HEK293 (cell line): Measurements from ENCODE around the gene NSMCE4A.

ENCODE experiments used
- CTCF ChIA-PET: fragments of 350-600 bp; formaldehyde crosslinking; extraction: SDS; loops from one replicate; lab custom pipeline; 2021; ENCODE audit warnings: antibody characterized with exemption; lab: Yijun Ruan, JAX
- POLR2A ChIA-PET: fragments of 300-600 bp; formaldehyde crosslinking; extraction: SDS; loops from one replicate; lab custom pipeline; 2020; ENCODE audit warnings: antibody characterized with exemption, inconsistent platforms; lab: Yijun Ruan, JAX
- H3K27ac ChIP-seq: fragments of 200-500 bp; sonication (Bioruptor generic); 2 replicates; pipeline ENCODE4 v1.5.1; 2014; ENCODE audit warnings: low read depth, low read length, control low read depth, inconsistent platforms; ENCODE audit errors: extremely low read depth
- H3K36me3 ChIP-seq, 2 experiments: fragments of 200-500 bp in 1 of 2; sonication (Bioruptor generic) in 1 of 2; 1 replicate in 1 of 2; 2 replicates in 1 of 2; pipeline ENCODE4 v1.5.1; 2014 to 2017; ENCODE audit warnings: inconsistent platforms in 2 of 2, low read length in 2 of 2; ENCODE audit not compliant: control insufficient read depth in 2 of 2, insufficient read depth in 1 of 2
- H3K4me1 ChIP-seq: fragments of 200-500 bp; sonication (Bioruptor generic); 2 replicates; pipeline ENCODE4 v1.5.1; 2014; ENCODE audit warnings: mild to moderate bottlenecking, low read length, inconsistent platforms; ENCODE audit not compliant: control insufficient read depth, insufficient read depth
- H3K4me3 ChIP-seq: 2 replicates; pipeline ENCODE4 v1.5.1; 2011; ENCODE audit warnings: low read depth, mild to moderate bottlenecking, control low read depth, low read length, moderate library complexity
- H3K9me3 ChIP-seq: fragments of 200-500 bp; sonication (Bioruptor generic); 2 replicates; pipeline ENCODE4 v1.5.1; 2014; ENCODE audit warnings: low read depth, low read length, inconsistent platforms; ENCODE audit not compliant: control insufficient read depth, insufficient read depth
- ELK4 ChIP-seq: IDR thresholded peaks from 2 replicates; pipeline ENCODE4 v1.6.1; 2011; ENCODE audit warnings: mild to moderate bottlenecking, low read depth, low read length, borderline replicate concordance
- GFI1B ChIP-seq: fragments of 450-650 bp; formaldehyde crosslinking; IDR thresholded peaks from 2 replicates; pipeline ENCODE4 v1.5.1; 2016; ENCODE audit warnings: missing biosample characterization, missing genetic modification characterization
- KLF1 ChIP-seq: fragments of 450-650 bp; formaldehyde crosslinking; IDR thresholded peaks from 2 replicates; pipeline ENCODE4 v1.5.1; 2016; ENCODE audit warnings: missing biosample characterization, missing genetic modification characterization
- KLF8 ChIP-seq: fragments of 450-650 bp; formaldehyde crosslinking; IDR thresholded peaks from 2 replicates; pipeline ENCODE4 v1.5.1; 2016; ENCODE audit warnings: missing biosample characterization, missing genetic modification characterization
- OSR2 ChIP-seq: fragments of 450-650 bp; formaldehyde crosslinking; IDR thresholded peaks from 2 replicates; pipeline ENCODE4 v1.5.1; 2016; ENCODE audit warnings: missing biosample characterization, missing genetic modification characterization
- PATZ1 ChIP-seq: fragments of 450-650 bp; formaldehyde crosslinking; IDR thresholded peaks from 2 replicates; pipeline ENCODE4 v1.5.1; 2016; ENCODE audit warnings: missing biosample characterization, missing genetic modification characterization
- ZFP3 ChIP-seq: fragments of 450-650 bp; formaldehyde crosslinking; IDR thresholded peaks from 2 replicates; pipeline ENCODE4 v1.5.1; 2016; ENCODE audit warnings: low read depth, missing biosample characterization, missing genetic modification characterization
- ZFP41 ChIP-seq: fragments of 450-650 bp; formaldehyde crosslinking; IDR thresholded peaks from 2 replicates; pipeline ENCODE4 v1.5.1; 2016; ENCODE audit warnings: missing biosample characterization, missing genetic modification characterization, borderline replicate concordance
- ZNF280D ChIP-seq: fragments of 450-650 bp; formaldehyde crosslinking; IDR thresholded peaks from 2 replicates; pipeline ENCODE4 v1.5.1; 2016; ENCODE audit warnings: missing biosample characterization, missing genetic modification characterization
- ZNF473 ChIP-seq: fragments of 450-650 bp; formaldehyde crosslinking; IDR thresholded peaks from 2 replicates; pipeline ENCODE4 v1.5.1; 2017; ENCODE audit warnings: missing biosample characterization, missing genetic modification characterization
- ZNF518A ChIP-seq: fragments of 450-650 bp; formaldehyde crosslinking; conservative IDR thresholded peaks from 2 replicates; pipeline ENCODE4 v1.5.1; 2016; ENCODE audit warnings: low read depth, missing biosample characterization, missing genetic modification characterization
- ZNF529 ChIP-seq: fragments of 450-650 bp; formaldehyde crosslinking; IDR thresholded peaks from 2 replicates; pipeline ENCODE4 v1.5.1; 2017; ENCODE audit warnings: missing genetic modification characterization, missing biosample characterization; ENCODE audit not compliant: insufficient replicate concordance
- ZNF558 ChIP-seq: fragments of 450-650 bp; formaldehyde crosslinking; IDR thresholded peaks from 2 replicates; pipeline ENCODE4 v1.5.1; 2016; ENCODE audit warnings: missing biosample characterization, missing genetic modification characterization
- ZNF585B ChIP-seq: fragments of 450-650 bp; formaldehyde crosslinking; IDR thresholded peaks from 2 replicates; pipeline ENCODE4 v1.5.1; 2016; ENCODE audit warnings: missing biosample characterization, missing genetic modification characterization
- ZNF776 ChIP-seq: fragments of 450-650 bp; formaldehyde crosslinking; IDR thresholded peaks from 2 replicates; pipeline ENCODE4 v1.5.0; 2017; ENCODE audit warnings: missing biosample characterization, missing genetic modification characterization, borderline replicate concordance
- ZNF843 ChIP-seq: fragments of 450-650 bp; formaldehyde crosslinking; IDR thresholded peaks from 2 replicates; pipeline ENCODE4 v1.5.1; 2016; ENCODE audit warnings: missing biosample characterization, missing genetic modification characterization
- ZSCAN30 ChIP-seq: fragments of 450-650 bp; IDR thresholded peaks from 2 replicates; pipeline ENCODE4 v1.5.1; 2018; ENCODE audit warnings: missing biosample characterization, mild to moderate bottlenecking, missing genetic modification characterization, moderate library complexity
- ZSCAN5A ChIP-seq: fragments of 450-650 bp; formaldehyde crosslinking; IDR thresholded peaks from 2 replicates; pipeline ENCODE4 v1.5.1; 2016; ENCODE audit warnings: missing biosample characterization, missing genetic modification characterization

Gene NSMCE4A

GRCh38 chr10:121926157-121926556 is 48.9 kb downstream of the NSMCE4A start (continued):
- TF ChIP-seq ZNF518A (tag by site-specific recombination) = no peak
- TF ChIP-seq PATZ1 (tag by site-specific recombination) = no peak
- no peak for TF ChIP-seq ZNF776
- no peak for TF ChIP-seq ZNF473 (tag by site-specific recombination)
- TF ChIP-seq ZNF558 (tag by site-specific recombination) = no peak
- TF ChIP-seq ZSCAN5A (tag by site-specific recombination) = no peak
- TF ChIP-seq KLF1 (tag by site-specific recombination) = no peak
- TF ChIP-seq ZFP41 = no peak
- TF ChIP-seq OSR2 (tag by site-specific recombination) = no peak
- no peak for TF ChIP-seq ZNF529

GRCh38 chr10:121921238-121921931 is 53.6 kb downstream of the NSMCE4A start:
- Histone ChIP-seq H3K9me3 (no peaks in the 10 kb centered on the region), H3K4me3 (no peak overlapping the region), H3K36me3 (peaks cover 18 to 25% of the 10 kb centered on the region in 2 experiments), H3K4me1 (no peaks in the 10 kb centered on the region), H3K27ac (no peak overlapping the region)
- ChIA-PET POLR2A (no interaction called here), CTCF (no interaction called here)
- TF ChIP-seq ZFP3 = no peak
- TF ChIP-seq ZNF585B (tag by site-specific recombination) = no peak
- TF ChIP-seq ZNF843 = no peak
- TF ChIP-seq ZNF280D (tag by site-specific recombination) = no peak
- no peak for TF ChIP-seq ZSCAN30 (tag by site-specific recombination)
- TF ChIP-seq GFI1B (tag by site-specific recombination) = no peak
- TF ChIP-seq KLF8 (tag by site-specific recombination) = no peak
- TF ChIP-seq ELK4 = no peak
